Osteocyte (in vitro differentiated cells): ENCODE results near the gene SNAPC2. TPM values are rescaled to one million over a fixed set of nuclear protein-coding genes. Genes with fewer than 3 reads are reported as not detected.

Source experiments
- DNase-seq: peaks from one replicate; pipeline ENCODE4 v3.0.0; 2021; ENCODE audit warnings: mixed read lengths; ENCODE audit not compliant: unreplicated experiment; ENCODE audit errors: extremely low spot score
- H3K27ac Mint-ChIP-seq: one replicate; pipeline ENCODE4 v1.8.0; 2021; ENCODE audit warnings: mild to moderate bottlenecking, mixed read lengths; ENCODE audit not compliant: unreplicated experiment
- H3K27me3 Mint-ChIP-seq: one replicate; pipeline ENCODE4 v1.8.0; 2021; ENCODE audit warnings: mixed read lengths; ENCODE audit not compliant: unreplicated experiment
- H3K36me3 Mint-ChIP-seq: one replicate; pipeline ENCODE4 v1.8.0; 2021; ENCODE audit warnings: mixed read lengths; ENCODE audit not compliant: unreplicated experiment
- H3K4me1 Mint-ChIP-seq: one replicate; pipeline ENCODE4 v1.8.0; 2021; ENCODE audit warnings: mixed read lengths; ENCODE audit not compliant: unreplicated experiment
- H3K4me3 Mint-ChIP-seq: one replicate; pipeline ENCODE4 v1.8.0; 2021; ENCODE audit warnings: mild to moderate bottlenecking, moderate library complexity, mixed read lengths; ENCODE audit not compliant: unreplicated experiment
- H3K9me3 Mint-ChIP-seq: one replicate; pipeline ENCODE4 v1.8.0; 2021; ENCODE audit warnings: mixed read lengths; ENCODE audit not compliant: unreplicated experiment
- CTCF ChIP-seq: fragments of 200-600 bp; sonication (generic); IDR thresholded peaks from 2 replicates; pipeline ENCODE4 v1.5.0; 2021; ENCODE audit warnings: antibody characterized with exemption, mild to moderate bottlenecking, moderate library complexity
- total RNA-seq: library from RNA; stranded (reverse); gene quantifications from 2 replicates; pipeline ENCODE4 v1.2.1, GENCODE V29; 2021

SNAPC2 gene
- total RNA-seq, 1 donor from 2014 or later = 19.6 TPM

GRCh38 chr19:7941895-7942596, 21.9 kb downstream of the SNAPC2 start:
- no peaks in the 10 kb centered on the region for H3K9me3 Mint-ChIP-seq
- H3K36me3 Mint-ChIP-seq = peaks cover 13% of the 10 kb centered on the region
- H3K4me3 Mint-ChIP-seq = peak overlapping the region; percentile 86
- no peaks in the 10 kb centered on the region for H3K27me3 Mint-ChIP-seq
- TF ChIP-seq CTCF = no peak
- no peak for DNase-seq
- no peak overlapping the region for H3K27ac Mint-ChIP-seq
- peaks cover 17% of the 10 kb centered on the region for H3K4me1 Mint-ChIP-seq

- TF ChIP-seq CTCF = no peak
- DNase-seq = no peak
- Mint-ChIP-seq H3K27ac (peak overlapping the region; percentile 98), H3K4me3 (peak overlapping the region; percentile 86), H3K27me3 (no peaks in the 10 kb centered on the region), H3K9me3 (no peaks in the 10 kb centered on the region), H3K36me3 (peaks cover 9% of the 10 kb centered on the region), H3K4me1 (peaks cover 17% of the 10 kb centered on the region)
These were observed 22.9 kb downstream of the SNAPC2 start for GRCh38 chr19:7942981-7943443.

- peaks cover 17% of the 10 kb centered on the region for H3K4me1 Mint-ChIP-seq
- H3K27ac Mint-ChIP-seq = peak within 1 kb of the TSS; percentile 98
- peaks cover 9% of the 10 kb centered on the region for H3K36me3 Mint-ChIP-seq
- no peaks in the 10 kb centered on the region for H3K9me3 Mint-ChIP-seq
- H3K27me3 Mint-ChIP-seq = no peaks in the 10 kb centered on the region
- H3K4me3 Mint-ChIP-seq = peak within 1 kb of the TSS; percentile 86
- DNase-seq = peak; percentile 99
- TF ChIP-seq CTCF = no peak
These were observed 23.5 kb downstream of the SNAPC2 start, which contains the start of gene TIMM44 for GRCh38 chr19:7943444-7944176. TIMM44 (minus strand) TSS chr19:7943666; CDS start chr19:7943651, 15 bp downstream.

GRCh38 chr19:7944177-7944761, 24.1 kb downstream of the SNAPC2 start:
- H3K36me3 Mint-ChIP-seq = peaks cover 9% of the 10 kb centered on the region
- peak; percentile 92 for TF ChIP-seq CTCF
- H3K27ac Mint-ChIP-seq = peak overlapping the region; percentile 98
- H3K27me3 Mint-ChIP-seq = no peaks in the 10 kb centered on the region
- H3K4me1 Mint-ChIP-seq = peaks cover 17% of the 10 kb centered on the region
- H3K9me3 Mint-ChIP-seq = no peaks in the 10 kb centered on the region
- H3K4me3 Mint-ChIP-seq = peak overlapping the region; percentile 86
- peak; percentile 96 for DNase-seq

- no peak for TF ChIP-seq CTCF
- H3K27ac Mint-ChIP-seq = no peak overlapping the region
- no peak for DNase-seq
- H3K27me3 Mint-ChIP-seq = no peaks in the 10 kb centered on the region
- peaks cover 3% of the 10 kb centered on the region for H3K36me3 Mint-ChIP-seq
- no peaks in the 10 kb centered on the region for H3K9me3 Mint-ChIP-seq
- peaks cover 9% of the 10 kb centered on the region for H3K4me1 Mint-ChIP-seq
- no peak overlapping the region for H3K4me3 Mint-ChIP-seq
These were observed 27.8 kb downstream of the SNAPC2 start for GRCh38 chr19:7947939-7948338.
